Lower leg skin (tissue), 4 donors: ENCODE results near the gene ARRDC1. TPM values are rescaled to one million over a fixed set of nuclear protein-coding genes. Genes with fewer than 3 reads are reported as not detected.

Experiments
- DNase-seq, 2 donors: peaks; one replicate each; pipeline ENCODE4 v3.0.0-alpha.2; 2019; ENCODE audit warnings: low spot score in 2 of 2
- H3K4me3 ChIP-seq: fragments of 200-600 bp; sonication (generic); 2 replicates; pipeline ENCODE4 v1.5.1; 2017; ENCODE audit warnings: mild to moderate bottlenecking, low read depth; ENCODE audit not compliant: poor library complexity, severe bottlenecking
- CTCF ChIP-seq, 3 donors: fragments of 450-650 bp; IDR thresholded peaks; one replicate each; pipeline ENCODE4 v1.5.1; 2016; ENCODE audit warnings: antibody characterized with exemption in 3 of 3, mild to moderate bottlenecking in 3 of 3, moderate library complexity in 2 of 3
- POLR2A ChIP-seq, 2 donors: fragments of 450-650 bp; IDR thresholded peaks; one replicate each; pipeline ENCODE4 v1.6.1; 2016 to 2017; ENCODE audit warnings: antibody characterized with exemption in 2 of 2, mild to moderate bottlenecking in 1 of 2, moderate library complexity in 1 of 2
- WGBS, 2 donors: methylation state at CpG; one replicate each; pipeline ENCODE4 v1.1.5; 2018; 5-methylcytosine and 5-hydroxymethylcytosine counted together
- intact Hi-C: fragments of 100-400 bp; cut with DNase I; formaldehyde crosslinking; loops from one replicate; pipeline ENCODE4 v1.15.0; 2023; ENCODE audit warnings: low total_unique reads
- total RNA-seq, 4 donors: library from RNA; depleted of rRNA; stranded (reverse); fragments of >200 nt; gene quantifications; one replicate each; pipeline ENCODE4 v1.1.0, GENCODE V29; 2016

ARRDC1 gene
- total RNA-seq, 4 donors from 2014 or later = 69.4 to 161 (median 91.9) TPM

- whole genome bisulfite sequencing, 2 donors = 80 to 88% methylated on average over 4 to 5 of the region's 5 CpGs
- TF ChIP-seq CTCF (IDR thresholded peaks at IDR 0.05) (no peak), POLR2A (IDR thresholded peaks at IDR 0.05) (no peak)
- DNase-seq = no peak
- no peak overlapping the region for H3K4me3 ChIP-seq
- intact Hi-C loops = loop anchor here (5.0 kb wide), 1 partner anchor 156 kb away; the partner anchor contains the start of gene NSMF
These were observed 7.8 kb downstream of the ARRDC1 start for GRCh38 chr9:137613259-137613658.

GRCh38 chr9:137613738-137614523 is 8.4 kb downstream of the ARRDC1 start:
- intact Hi-C loops = loop anchor here (5.0 kb wide), 1 partner anchor 157 kb away; the partner anchor contains the start of gene NSMF
- no peak for DNase-seq
- H3K4me3 ChIP-seq = no peak overlapping the region
- no peak for TF ChIP-seq CTCF (IDR thresholded peaks at IDR 0.05)
- 95 to 96% methylated on average over 14 to 23 of the region's 27 CpGs for WGBS, 2 donors

- no peak for DNase-seq
- H3K4me3 ChIP-seq = no peak overlapping the region
- intact Hi-C loops = loop anchor here (5.0 kb wide), 1 partner anchor 158 kb away; the partner anchor contains the start of gene NSMF
- TF ChIP-seq POLR2A (IDR thresholded peaks at IDR 0.05) (no peak), CTCF (IDR thresholded peaks at IDR 0.05) (no peak)
- WGBS, 2 donors = 92 to 94% methylated on average over 20 to 23 of the region's 25 CpGs
These were observed 9.3 kb downstream of the ARRDC1 start for GRCh38 chr9:137614631-137615386.

- intact Hi-C loops = no loop called here
- 67 to 83% methylated on average over 18 to 19 of the region's 19 CpGs for WGBS, 2 donors
- TF ChIP-seq POLR2A (IDR thresholded peaks at IDR 0.05) = no peak
- TF ChIP-seq CTCF (IDR thresholded peaks at IDR 0.05) = no peak
- H3K4me3 ChIP-seq = no peak overlapping the region
- DNase-seq = no peak
These were observed 9.9 kb downstream of the ARRDC1 start for GRCh38 chr9:137615387-137615871.

GRCh38 chr9:137618105-137619067 is 12.9 kb downstream of the ARRDC1 start, which contains the start of gene EHMT1:
EHMT1 (plus strand) TSS chr9:137619005; CDS start chr9:137619029, 24 bp downstream.
- WGBS, 2 donors = 1% methylated on average over 38 to 66 of the region's 94 CpGs
- peak; percentile 68 to 96 for DNase-seq
- no peak for TF ChIP-seq POLR2A (IDR thresholded peaks at IDR 0.05)
- TF ChIP-seq CTCF (IDR thresholded peaks at IDR 0.05) = no peak
- peak within 1 kb of the TSS; percentile 62 for H3K4me3 ChIP-seq
- intact Hi-C loops = no loop called here
